GM19452 (cell line): ENCODE measurements around the gene CABLES2.

Experiments
- ATAC-seq: cut with Tn5 transposase; IDR thresholded peaks from one replicate; pipeline ENCODE4 v1.9.1; 2021; ENCODE audit not compliant: unreplicated experiment

The CABLES2 gene

GRCh38 chr20:62405108-62405980 lies 1.7 kb downstream of the CABLES2 start:
- no peak for ATAC-seq

- ATAC-seq, result no peak
These were observed 2.4 kb downstream of the CABLES2 start for GRCh38 chr20:62404761-62405107.

GRCh38 chr20:62404112-62404665 lies 2.9 kb downstream of the CABLES2 start:
- no peak for ATAC-seq

- ATAC-seq, result no peak
These were observed 3.8 kb downstream of the CABLES2 start for GRCh38 chr20:62403331-62403730.

GRCh38 chr20:62402456-62403150 lies 4.5 kb downstream of the CABLES2 start:
- no peak for ATAC-seq

GRCh38 chr20:62401331-62401779 lies 5.7 kb downstream of the CABLES2 start:
- ATAC-seq, result no peak

- no peak for ATAC-seq
These were observed 6.5 kb downstream of the CABLES2 start for GRCh38 chr20:62400541-62400940.

GRCh38 chr20:62400021-62400420 lies 7.1 kb downstream of the CABLES2 start:
- no peak for ATAC-seq

- ATAC-seq, result no peak
These were observed 8.8 kb downstream of the CABLES2 start for GRCh38 chr20:62398120-62398821.

GRCh38 chr20:62396367-62397239 lies 10.5 kb downstream of the CABLES2 start:
- ATAC-seq, result no peak

GRCh38 chr20:62395311-62396242 lies 11.5 kb downstream of the CABLES2 start:
- no peak for ATAC-seq

- no peak for ATAC-seq
These were observed 12.5 kb downstream of the CABLES2 start for GRCh38 chr20:62394248-62395245.

- ATAC-seq, result no peak
These were observed 13.3 kb downstream of the CABLES2 start for GRCh38 chr20:62393830-62394229.

GRCh38 chr20:62393335-62393665 lies 13.8 kb downstream of the CABLES2 start:
- ATAC-seq, result no peak

- no peak for ATAC-seq
These were observed 14.3 kb downstream of the CABLES2 start for GRCh38 chr20:62392621-62393334.

- ATAC-seq, result no peak
These were observed 15.0 kb downstream of the CABLES2 start for GRCh38 chr20:62392077-62392418.

- ATAC-seq, result no peak
These were observed 15.7 kb downstream of the CABLES2 start for GRCh38 chr20:62391165-62392076.
